BJ (cell line): ENCODE data around the gene DNAH1. TPM values are rescaled to one million over a fixed set of nuclear protein-coding genes. Genes with fewer than 3 reads are reported as not detected.

ENCODE experiments used
- CTCF ChIA-PET: fragments of 350-600 bp; formaldehyde crosslinking; extraction: SDS; loops from one replicate; lab custom pipeline; 2021; ENCODE audit warnings: antibody characterized with exemption, inconsistent platforms; lab: Yijun Ruan, JAX
- POLR2A ChIA-PET: fragments of 300-600 bp; sonication (Branson Sonifier 250); formaldehyde crosslinking; extraction: SDS; loops from one replicate; lab custom pipeline; 2021; ENCODE audit warnings: antibody characterized with exemption; lab: Charles Lee
- DNase-seq: peaks from one replicate; pipeline ENCODE4 v3.0.0-alpha.2; 2011; ENCODE audit warnings: low read depth
- H3K27me3 ChIP-seq: 2 replicates; pipeline ENCODE4 v1.6.0; 2011; ENCODE audit warnings: low read length; ENCODE audit not compliant: control insufficient read depth, insufficient read depth
- H3K36me3 ChIP-seq: 2 replicates; pipeline ENCODE4 v1.5.1; 2011; ENCODE audit warnings: low read length; ENCODE audit not compliant: control insufficient read depth, insufficient read depth
- H3K4me3 ChIP-seq: 2 replicates; pipeline ENCODE4 v1.5.1; 2011; ENCODE audit warnings: low read depth, mild to moderate bottlenecking, control low read depth, low read length
- CTCF ChIP-seq: IDR thresholded peaks from 2 replicates; pipeline ENCODE4 v1.5.1; 2011; ENCODE audit warnings: low read depth, mild to moderate bottlenecking, control low read depth, inconsistent platforms, low read length, moderate library complexity; ENCODE audit not compliant: insufficient read depth
- polyA plus RNA-seq: library from polyadenylated mRNA; depleted of rRNA; stranded (reverse); fragments of >200 nt; gene quantifications from 2 replicates; pipeline ENCODE4 v1.2.3, GENCODE V29; 2011

Gene DNAH1
- polyA plus RNA-seq, 1 experiment = 4.8 TPM

GRCh38 chr3:52286777-52287110 is 29.4 kb upstream of the DNAH1 start:
- no peak for TF ChIP-seq CTCF
- peaks cover 6% of the 10 kb centered on the region for H3K36me3 ChIP-seq
- POLR2A ChIA-PET = interaction anchor here (0.6 to 1.0 kb wide), 2 partner anchors 10 to 252 kb away, joined by 3 read pairs; no protein-coding TSS in a partner anchor
- no peak for DNase-seq
- peak overlapping the region; percentile 91 for H3K4me3 ChIP-seq
- H3K27me3 ChIP-seq = no peaks in the 10 kb centered on the region
- CTCF ChIA-PET = interaction anchor here (1.4 kb wide), 1 partner anchor 9 kb away, joined by 8 read pairs; no protein-coding TSS in a partner anchor

GRCh38 chr3:52288674-52289073 is 27.4 kb upstream of the DNAH1 start:
- POLR2A ChIA-PET = interaction anchor here (1.6 kb wide), 1 partner anchor 10 kb away, joined by 19 read pairs; the partner anchor contains the start of gene WDR82

GRCh38 chr3:52289338-52289746 is 26.8 kb upstream of the DNAH1 start:
- Histone ChIP-seq H3K27me3 (no peaks in the 10 kb centered on the region), H3K4me3 (no peak overlapping the region), H3K36me3 (peaks cover 16% of the 10 kb centered on the region)
- CTCF ChIA-PET = interaction anchor here (0.7 to 7.3 kb wide), 7 partner anchors 8 to 157 kb away, joined by 3 to 65 read pairs (median 4); partner anchors contain the start of gene WDR82
- POLR2A ChIA-PET = interaction anchor here (0.5 kb wide), 1 partner anchor 92 kb away, joined by 3 read pairs; no protein-coding TSS in a partner anchor
- DNase-seq = no peak
- no peak for TF ChIP-seq CTCF

More at GRCh38 chr3:52288674-52289073, 27.4 kb upstream of the DNAH1 start:
- no peak for DNase-seq
- Histone ChIP-seq H3K27me3 (no peaks in the 10 kb centered on the region), H3K4me3 (peak overlapping the region; percentile 91), H3K36me3 (peaks cover 16% of the 10 kb centered on the region)
- CTCF ChIA-PET = interaction anchor here (0.7 to 7.3 kb wide), 6 partner anchors 8 to 157 kb away, joined by 3 to 65 read pairs (median 4); partner anchors contain the start of gene WDR82
- TF ChIP-seq CTCF = no peak

GRCh38 chr3:52289747-52290595 is 26.1 kb upstream of the DNAH1 start:
- POLR2A ChIA-PET = interaction anchor here (0.5 kb wide), 1 partner anchor 93 kb away, joined by 3 read pairs; no protein-coding TSS in a partner anchor
- CTCF ChIA-PET = interaction anchor here (1.1 to 7.3 kb wide), 6 partner anchors 9 to 140 kb away, joined by 3 to 65 read pairs (median 10); no protein-coding TSS in a partner anchor
- Histone ChIP-seq H3K27me3 (no peaks in the 10 kb centered on the region), H3K36me3 (peaks cover 18% of the 10 kb centered on the region), H3K4me3 (no peak overlapping the region)
- DNase-seq = no peak
- no peak for TF ChIP-seq CTCF
